OCI-M2 (cell line): ENCODE data around the gene CARD19.

Source experiments
- DNase-seq: peaks from one replicate; lab custom pipeline; 2025; ENCODE audit not compliant: unreplicated experiment; lab: John Stamatoyannopoulos, UW

CARD19 gene

DNA sequence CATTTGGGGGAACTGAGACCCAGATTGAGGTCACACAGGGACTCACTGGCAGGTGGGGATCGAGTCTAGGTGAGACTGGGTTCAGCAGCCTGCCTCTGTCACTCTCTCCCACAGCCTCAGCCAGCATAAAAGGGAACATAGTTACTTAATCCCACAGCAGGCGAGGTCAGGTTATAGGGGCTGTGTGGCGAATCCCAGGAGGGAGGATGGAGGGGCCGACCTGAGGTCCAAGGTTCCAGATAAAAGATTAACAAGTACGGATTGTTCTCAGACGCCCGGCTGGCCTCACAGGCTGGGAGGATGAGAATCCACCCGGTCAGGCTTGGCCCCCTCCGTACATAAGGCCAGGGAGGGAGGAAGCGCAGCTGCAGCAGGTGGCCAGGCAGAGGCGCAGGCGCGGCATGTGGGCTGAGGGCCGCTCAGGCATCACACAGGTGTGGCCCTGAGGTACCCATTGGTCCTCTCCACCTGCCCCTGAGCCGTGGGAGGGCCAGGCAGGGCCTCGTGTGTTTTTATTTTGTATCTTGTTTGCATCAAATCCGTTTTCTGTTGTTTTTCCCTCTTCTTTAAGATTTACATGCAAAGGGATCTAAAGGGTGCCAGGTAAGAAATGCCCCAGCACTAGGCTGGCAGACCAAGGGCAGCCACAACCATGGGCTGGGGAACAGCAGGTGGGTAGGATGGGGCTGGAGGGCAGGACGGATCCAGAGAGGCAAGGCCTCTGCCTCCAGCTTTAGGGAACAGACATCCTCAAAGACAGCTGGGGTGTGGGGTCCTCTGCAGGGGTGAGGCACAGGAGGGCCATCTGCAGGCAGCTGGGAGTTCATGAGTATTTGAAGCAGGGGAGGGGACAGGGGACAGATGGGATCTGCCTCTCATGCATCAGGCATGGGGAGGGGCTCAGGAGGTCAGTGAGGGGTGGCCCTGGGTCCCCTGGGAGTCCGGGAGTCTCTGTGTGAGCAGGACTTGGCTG, 33.9 kb upstream of the CARD19 start:
- no peak for DNase-seq

DNA sequence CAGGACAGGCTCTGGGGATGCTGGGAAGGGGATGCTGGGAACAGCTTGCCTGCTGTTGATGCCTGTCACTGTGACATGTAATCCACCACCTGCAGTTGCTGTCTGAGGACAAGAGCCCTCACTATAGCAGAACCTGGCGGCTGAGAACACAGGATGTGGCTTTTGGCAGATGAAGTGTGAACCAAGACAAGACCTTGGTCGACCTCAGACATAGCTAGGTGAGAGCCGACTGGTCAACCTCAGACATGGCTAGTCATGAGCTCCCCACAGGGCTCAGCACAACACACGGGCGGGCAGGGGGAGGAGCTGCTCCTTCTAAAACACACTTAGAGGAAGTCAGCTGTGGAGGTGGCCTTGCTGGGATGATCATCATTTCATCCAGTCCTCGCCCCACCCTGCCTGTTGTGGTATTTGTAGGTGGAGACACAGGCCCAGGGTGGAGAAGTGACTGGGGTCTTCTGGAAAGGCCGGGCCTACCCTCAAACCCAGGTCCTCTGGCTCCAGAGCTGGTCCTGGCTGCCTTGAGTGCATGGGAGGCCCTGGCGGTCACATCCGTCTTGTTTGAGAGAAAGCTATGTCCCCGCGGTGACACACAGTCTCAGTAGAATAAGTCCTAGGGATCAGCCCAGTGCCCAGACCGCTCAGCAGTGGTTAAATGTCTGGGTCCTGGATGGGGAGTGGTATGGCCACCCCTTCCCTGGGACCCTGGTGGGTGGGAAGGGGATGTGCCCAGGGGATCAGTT, 31.5 kb upstream of the CARD19 start:
- DNase-seq: no peak

DNA sequence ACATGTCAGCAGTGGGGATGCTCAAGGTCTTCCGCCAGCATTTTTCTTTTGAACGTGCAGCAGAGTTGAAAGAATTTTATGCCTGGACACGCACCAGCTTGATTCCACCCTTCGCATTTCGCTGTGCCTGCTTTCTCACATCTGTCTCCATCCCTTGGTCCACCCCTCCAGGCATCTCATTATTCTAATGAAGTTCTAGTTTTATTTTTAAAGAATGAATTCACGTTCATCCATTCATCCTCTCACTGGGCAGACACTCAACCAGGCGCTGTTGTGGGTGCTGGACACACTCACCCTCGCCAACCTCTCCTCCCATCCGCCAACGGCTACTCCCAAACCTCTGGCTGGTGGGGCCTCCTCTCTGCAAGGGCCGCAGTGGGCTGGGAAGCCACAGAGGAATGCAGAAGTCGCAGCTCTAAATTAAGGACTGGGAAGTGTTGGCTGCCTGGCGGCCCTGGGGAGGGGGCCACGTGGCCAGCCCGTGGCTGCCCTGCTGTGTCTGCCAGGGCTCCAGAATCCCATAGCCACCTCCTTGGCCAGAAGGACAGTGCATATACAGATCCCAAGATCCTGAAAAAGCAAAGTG, 30.8 kb upstream of the CARD19 start:
- no peak for DNase-seq

DNA sequence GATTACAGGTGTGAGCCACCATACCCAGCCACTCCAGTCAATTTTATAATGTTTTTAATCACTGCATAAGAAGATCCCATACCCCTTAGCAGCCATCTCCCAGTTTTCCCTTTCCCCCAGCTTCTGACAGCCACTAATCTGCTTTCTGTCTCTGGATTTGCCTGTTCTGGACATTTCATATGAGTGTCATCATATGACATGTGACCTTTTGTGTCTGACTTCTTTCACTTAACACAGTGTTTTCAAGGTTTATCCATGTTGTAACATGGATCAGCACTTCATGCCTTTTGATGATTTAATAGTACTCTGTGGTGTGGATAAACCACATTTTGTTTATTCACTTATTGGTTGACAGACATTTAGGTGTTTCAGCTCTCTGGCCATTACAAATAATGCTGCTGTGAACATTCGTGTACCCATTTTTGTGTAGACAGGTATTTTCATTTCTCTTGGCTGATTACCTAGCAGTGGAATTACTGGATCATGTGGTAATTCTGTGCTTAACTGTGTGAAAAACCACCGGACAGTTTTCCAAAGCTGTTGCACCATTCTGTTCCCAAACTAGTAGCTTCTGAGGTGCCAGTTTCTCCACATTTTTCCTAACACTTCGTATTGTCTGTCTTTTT, 28.9 kb upstream of the CARD19 start:
- no peak for DNase-seq

DNA sequence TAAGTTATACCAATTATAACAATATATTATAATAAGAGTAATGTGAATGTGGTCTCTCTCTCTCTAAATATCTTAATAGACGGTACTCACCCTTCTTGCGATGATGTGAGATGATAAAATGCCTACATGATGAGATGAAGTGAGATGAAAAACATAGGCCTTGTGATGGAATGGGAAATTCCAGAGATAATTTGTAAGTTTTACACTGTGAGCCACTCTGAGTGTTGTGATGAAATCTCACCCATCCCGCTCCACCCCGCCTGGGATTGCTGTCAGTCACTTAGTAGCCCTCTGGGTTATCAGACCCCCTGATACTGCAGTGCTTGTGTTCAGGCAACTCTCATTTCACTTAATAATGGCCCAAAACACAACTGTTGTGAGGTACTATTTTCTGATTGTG, 27.1 kb upstream of the CARD19 start:
- no peak for DNase-seq

DNA sequence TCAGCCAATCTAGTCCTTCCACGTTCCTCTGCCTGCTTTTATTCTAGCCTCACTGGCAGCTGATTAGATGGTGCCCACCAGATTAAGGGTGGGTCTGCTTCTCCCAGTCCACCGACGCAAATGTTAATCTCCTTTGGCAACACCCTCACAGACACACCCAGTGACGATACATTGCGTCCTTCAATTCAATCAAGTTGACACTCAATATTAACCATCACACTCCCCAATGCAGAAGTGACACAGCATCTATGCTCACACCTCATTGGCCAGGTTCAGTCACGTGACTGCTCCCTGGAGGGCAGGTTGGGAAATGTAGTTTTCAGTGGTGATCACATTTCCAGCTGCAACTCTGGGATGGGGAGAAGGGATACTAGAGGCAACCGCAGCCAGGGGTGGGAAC, 24.6 kb upstream of the CARD19 start:
- no peak for DNase-seq

DNA sequence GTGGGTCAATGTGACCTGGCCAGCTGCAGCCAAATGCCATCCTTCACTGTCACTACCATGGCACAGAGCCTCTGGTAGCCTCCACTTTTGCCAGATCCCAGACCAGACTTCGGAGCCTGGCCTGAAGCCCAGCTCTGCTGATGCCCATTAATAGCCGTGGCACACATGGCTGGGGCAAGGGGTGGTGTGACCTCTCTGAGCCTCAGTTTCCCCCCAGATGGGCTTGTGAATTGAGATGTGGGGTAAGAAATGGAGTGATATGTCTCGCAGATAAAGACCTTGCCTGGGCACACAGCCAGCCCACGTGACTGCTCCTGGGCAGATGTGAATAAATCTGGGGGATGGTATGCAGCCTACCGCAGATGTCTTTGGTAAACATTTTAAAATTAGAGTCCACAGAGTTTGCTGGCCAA, 23.6 kb upstream of the CARD19 start:
- no peak for DNase-seq

DNA sequence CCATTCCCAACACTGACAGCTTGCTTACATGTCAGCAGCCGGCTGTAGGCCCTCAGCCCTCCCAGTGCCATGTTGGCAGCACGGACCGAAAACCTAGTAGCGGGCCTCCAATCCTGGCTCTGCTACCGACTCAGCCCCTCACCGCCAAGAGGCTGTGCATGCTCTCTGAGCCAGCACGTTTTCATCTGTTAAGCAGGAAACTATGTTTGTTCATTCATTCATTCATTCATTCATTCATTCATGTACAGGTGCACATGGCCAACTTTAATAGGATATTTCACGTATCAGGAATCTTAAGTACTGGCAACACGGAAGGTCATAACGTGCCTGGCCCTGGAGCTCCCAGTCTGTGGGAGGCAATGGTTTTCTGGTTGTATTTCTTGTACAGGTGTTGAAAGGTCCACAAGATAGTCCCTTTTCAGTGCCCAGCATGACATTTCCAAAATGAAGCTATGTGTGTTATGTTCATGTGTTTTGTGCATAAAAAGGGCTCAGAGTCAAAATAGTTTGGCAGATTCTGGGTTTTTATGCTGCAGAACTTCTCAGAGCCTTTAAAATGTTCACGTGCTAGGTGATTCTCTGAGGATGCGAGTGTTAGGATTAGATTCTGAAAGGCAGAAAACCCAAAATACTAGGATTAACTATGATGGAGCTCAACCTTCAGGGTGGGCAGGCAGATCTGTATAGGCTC, 19.8 kb upstream of the CARD19 start:
- no peak for DNase-seq

DNA sequence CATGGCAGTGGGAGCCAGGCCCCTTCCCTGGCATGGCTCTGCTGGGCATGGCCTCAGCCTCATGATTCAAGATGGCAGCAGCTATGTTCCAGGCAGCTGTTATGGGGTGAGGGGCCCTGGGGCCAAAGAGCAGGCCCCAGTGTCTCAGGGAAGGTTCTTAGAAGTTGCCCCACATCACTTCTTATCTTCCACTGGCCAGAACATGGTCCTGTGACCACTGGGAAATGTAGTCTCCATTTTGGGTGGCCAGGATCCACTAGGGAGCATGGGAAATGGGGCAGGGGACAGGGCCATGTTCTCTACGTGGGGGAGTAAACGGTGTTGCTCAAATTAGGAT, 19.3 kb upstream of the CARD19 start:
- DNase-seq: no peak

DNA sequence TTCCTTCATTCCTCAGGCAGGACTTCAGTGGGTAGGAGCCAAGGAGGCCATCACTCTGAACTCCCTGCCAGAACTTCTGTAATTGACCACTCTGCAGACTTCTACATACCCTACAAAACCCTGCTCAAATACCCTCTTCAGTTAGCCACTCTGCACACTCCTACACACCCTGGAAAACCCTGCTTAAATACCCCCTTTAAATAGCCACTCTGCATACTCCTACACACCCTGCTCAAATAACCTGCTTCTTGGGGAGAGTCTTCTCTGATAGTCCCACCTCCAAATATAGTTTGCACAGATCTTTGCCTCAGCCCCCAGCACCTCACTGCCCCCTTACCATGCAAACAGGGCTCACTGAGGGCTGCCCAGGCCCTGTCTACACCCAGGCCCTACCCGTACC, 18.6 kb upstream of the CARD19 start:
- DNase-seq: no peak

DNA sequence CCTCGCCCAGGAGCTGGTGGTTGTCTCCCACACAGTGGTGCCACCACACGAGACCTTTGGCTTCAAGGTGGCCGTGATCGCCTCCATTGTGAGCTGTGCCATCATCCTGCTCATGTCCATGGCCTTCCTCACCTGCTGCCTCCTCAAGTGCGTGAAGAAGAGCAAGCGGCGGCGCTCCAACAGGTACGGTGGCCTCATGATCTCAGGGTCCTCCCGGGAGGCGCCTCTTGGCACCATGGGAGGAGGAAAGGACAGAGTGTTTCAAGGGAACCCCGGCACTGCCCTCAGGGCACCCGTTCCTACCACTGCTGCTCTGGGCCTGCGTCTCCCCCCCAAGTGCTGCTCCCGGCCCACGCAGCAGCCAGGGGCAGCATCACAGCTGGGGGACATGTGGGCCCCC, 18.2 kb upstream of the CARD19 start:
- no peak for DNase-seq

DNA sequence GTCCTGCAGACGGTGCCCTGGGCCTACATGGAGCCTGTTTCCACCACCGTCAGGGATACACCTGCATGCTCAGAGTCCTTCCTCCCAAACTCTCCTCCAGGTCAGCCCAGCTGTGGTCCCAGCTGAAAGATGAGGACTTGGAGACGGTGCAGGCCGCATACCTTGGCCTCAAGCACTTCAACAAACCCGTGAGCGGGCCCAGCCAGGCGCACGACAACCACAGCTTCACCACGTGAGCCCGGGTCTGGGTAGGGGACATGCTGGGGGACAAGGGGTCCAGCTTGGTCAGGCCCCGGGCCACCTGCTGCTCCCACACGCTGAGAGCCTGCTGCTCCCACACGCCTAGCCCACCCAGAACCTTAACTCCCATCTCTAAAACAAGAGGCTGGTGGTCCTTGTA, 16.6 kb upstream of the CARD19 start:
- no peak for DNase-seq

DNA sequence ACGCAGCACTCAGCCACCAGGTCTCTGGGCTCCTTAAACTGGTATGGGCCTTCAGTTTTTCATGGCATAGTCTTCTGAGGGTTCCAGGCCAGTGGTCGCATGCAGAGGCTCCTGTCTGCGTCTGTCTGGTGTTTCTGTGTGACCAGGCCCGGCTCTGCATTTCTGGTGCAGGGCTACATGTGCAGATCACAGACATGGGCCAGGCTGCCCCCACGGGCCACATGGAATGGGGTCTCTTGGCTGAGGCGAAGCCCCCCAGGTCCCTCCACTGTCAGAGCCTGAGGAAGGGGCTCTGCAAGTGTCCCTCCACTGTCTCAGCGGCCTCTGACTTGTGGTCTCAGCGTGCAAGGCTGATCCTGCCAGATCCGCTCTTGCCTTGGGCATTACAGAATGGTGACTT, 15.6 kb upstream of the CARD19 start:
- no peak for DNase-seq

DNA sequence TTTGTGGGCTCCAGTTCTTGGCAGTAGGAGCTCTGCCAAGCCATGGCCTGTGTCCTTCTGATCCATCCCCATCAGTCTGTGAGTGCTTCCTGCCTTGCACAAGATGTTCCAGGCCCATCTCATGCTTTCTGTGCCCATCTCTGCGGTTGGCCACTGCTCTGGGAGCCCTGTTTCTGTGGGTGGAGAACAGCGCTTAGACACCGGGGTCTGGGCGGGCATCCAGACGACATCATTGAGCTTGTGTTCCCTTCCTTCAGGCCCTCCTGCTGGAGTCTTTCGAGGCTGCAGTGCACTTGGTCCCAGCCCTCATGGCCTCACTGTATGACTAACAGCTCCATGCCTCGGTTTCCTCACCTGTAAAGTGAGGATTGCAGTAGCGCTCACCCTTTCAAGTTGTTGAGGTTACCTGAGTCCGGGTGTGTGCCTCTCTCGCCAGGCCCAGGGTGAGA, 14.9 kb upstream of the CARD19 start:
- no peak for DNase-seq

DNA sequence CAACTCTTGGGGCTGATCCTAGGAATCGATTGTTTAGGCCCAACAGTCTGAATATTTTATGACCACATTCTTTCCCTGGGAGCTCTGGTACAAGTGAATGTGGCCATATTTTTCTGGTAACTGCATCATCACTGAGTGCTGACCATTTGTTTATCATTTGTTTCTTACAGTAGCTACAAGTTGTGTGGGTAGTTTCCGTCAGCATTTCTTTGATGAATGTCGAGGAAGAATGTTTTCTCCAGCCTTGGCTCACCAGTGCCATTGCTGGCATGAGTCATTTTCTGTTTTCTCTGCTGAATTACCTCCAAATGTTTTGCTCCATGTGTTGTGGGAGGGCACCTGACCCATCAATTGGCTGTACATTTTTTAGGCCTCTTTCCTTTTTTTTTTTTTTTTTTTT, 14.1 kb upstream of the CARD19 start:
- no peak for DNase-seq

DNA sequence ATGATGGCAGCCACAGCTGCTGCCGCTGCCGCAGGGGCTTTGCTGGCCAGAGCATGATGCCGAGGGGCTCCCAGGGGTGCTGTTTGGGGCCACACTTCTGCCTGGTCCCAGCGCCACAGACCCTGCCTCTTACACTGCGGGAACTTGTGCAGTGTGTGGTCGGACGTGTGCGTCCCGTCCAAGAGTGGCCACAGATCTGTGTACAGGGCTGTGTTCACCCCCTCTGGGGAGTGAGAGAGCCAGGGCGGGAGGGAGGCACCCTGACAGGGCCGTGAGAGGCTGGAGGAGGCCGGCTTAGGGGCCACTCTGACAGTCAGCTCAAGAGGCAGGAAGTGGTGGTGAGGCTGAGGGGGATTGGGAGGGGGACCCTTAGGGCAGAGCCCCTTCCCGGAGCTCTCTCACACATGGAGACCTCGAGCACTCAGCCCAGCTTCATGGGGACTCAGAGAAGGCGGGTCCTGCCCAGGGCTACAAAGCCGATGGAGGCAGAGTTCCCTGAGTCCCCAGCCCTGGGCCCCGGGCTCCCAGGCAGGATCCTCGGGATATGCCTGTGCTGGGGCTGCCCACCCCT, 13.1 kb upstream of the CARD19 start:
- DNase-seq: no peak

DNA sequence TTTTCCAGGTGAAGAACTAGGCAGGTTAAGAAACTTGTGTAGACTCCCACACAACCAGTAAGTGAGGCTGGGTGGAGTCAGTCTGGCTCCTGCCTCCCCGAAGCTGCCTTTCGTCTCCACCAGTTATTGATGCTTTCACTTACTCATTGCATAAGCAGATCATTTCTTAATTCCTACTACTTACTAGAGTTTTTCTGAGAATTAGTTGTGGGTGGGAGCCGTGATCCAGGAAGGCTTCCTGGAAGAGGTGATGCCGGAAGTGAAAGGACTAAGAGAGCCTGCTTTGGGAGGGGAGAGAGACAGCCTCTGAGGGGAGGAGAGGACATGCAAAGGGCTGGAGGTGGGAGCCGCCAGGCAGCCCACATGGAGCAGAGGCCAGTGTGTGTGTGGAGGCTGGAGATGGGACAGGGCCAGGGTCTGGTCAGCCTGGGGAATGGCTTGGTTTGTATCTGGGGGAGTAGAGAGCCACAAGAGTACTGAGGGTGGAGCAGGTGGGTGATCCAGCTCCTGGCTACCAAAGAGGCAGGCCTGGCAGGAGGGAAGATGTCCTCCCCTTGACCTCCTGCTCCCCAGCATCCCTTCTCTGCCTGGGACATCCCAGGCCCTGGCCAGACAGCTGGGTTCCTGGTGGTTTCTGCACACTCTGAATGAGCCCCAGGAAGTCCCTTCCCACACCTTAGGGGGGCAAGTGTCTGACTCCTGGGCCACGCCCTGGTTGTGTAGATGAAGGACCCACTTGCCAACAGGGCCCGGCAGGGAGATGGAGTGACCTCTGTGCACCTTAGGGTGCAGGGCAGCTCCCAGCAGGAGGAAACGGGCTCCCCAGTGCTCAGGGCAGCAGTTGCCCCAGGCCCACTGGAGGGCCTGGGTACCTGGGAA, 12.2 kb upstream of the CARD19 start:
- DNase-seq: no peak

DNA sequence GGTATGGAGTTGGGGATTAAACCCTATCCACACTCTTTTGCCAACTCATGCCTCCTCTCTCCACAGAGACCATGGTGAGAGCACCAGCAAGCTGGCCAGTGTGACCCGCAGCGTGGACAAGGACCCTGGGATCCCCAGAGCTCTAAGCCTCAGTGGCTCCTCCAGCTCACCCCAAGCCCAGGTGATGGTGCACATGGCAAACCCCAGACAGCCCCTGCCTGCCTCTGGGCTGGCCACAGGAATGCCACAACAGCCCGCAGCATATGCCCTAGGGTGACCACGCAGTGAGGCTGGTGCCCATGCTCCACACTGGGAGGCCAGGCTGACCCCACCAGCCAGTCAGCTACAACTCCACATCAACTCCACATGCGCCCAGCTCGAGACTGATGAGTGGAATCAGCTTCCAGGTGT, 11.5 kb upstream of the CARD19 start:
- DNase-seq: no peak

DNA sequence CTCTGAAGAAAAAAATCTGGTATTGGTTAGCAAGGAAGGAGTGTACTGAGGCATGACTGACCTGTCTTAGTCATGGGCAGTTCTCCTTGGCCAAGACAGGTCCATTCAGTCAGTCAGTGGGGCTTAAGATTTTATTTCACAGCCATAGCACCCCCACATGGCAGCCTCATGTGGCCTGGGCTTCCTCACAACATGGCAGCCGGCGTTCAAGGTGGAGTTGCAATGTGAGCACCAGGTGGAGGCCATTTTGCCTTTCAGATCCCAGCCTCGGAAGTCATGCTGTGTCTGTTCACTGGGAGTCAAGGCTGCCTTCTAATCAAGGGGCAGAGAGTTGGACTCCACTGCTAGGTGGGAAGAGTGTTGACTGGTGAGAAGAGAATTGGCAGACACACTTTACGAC, 10.3 kb upstream of the CARD19 start:
- no peak for DNase-seq
